ENCODE results near the gene DUSP2.

DUSP2 gene

GRCh38 chr2:96108151-96108540, 37.1 kb downstream of the DUSP2 start:
- no peaks in the 10 kb centered on the region for H3F3A ChIP-seq (ENCODE audit: insufficient read depth, low read length)
- DNase-seq = no peak
- no peak overlapping the region for H3K27ac ChIP-seq (ENCODE audit: low read length)
- H2AFZ ChIP-seq (ENCODE audit: low read length) = no peak overlapping the region
- H4K20me1 ChIP-seq (ENCODE audit: insufficient read depth, low read length) = no peaks in the 10 kb centered on the region
- TF ChIP-seq CTCF (IDR thresholded peaks at IDR 0.05; ENCODE audit: low read length) (no peak), EZH2phosphoT487 (IDR thresholded peaks at IDR 0.05; ENCODE audit: low read length) (no peak), EZH2 (optimal IDR thresholded peaks at IDR 0.05; ENCODE audit: low read depth, low read length) (no peak)
- H3K36me3 ChIP-seq (replicated peaks; ENCODE audit: insufficient read depth, low read length) = no peaks in the 10 kb centered on the region
- H3K9me2 ChIP-seq (replicated peaks; ENCODE audit: insufficient read depth, low read length) = no peaks in the 10 kb centered on the region
- no peak overlapping the region for H3K4me3 ChIP-seq (ENCODE audit: low read length)
- H3K9me3 ChIP-seq (replicated peaks; ENCODE audit: insufficient read depth, low read length) = no peaks in the 10 kb centered on the region
- H3K9ac ChIP-seq (ENCODE audit: low read length) = no peak overlapping the region
- H3K79me2 ChIP-seq (ENCODE audit: low read length) = no peaks in the 10 kb centered on the region
- H3K4me2 ChIP-seq (ENCODE audit: low read depth, low read length) = no peak overlapping the region
- peaks cover 17% of the 10 kb centered on the region for H3K27me3 ChIP-seq (replicated peaks; ENCODE audit: insufficient read depth, low read length)
- no peaks in the 10 kb centered on the region for H3K4me1 ChIP-seq (ENCODE audit: low read length)

- no peak overlapping the region for H3K9ac ChIP-seq (ENCODE audit: low read length)
- peaks cover 17% of the 10 kb centered on the region for H3K27me3 ChIP-seq (replicated peaks; ENCODE audit: insufficient read depth, low read length)
- H3K27ac ChIP-seq (ENCODE audit: low read length) = no peak overlapping the region
- no peaks in the 10 kb centered on the region for H3K79me2 ChIP-seq (ENCODE audit: low read length)
- TF ChIP-seq EZH2 (optimal IDR thresholded peaks at IDR 0.05; ENCODE audit: low read depth, low read length) (no peak), CTCF (IDR thresholded peaks at IDR 0.05; ENCODE audit: low read length) (no peak), EZH2phosphoT487 (IDR thresholded peaks at IDR 0.05; ENCODE audit: low read length) (no peak)
- no peak overlapping the region for H3K4me2 ChIP-seq (ENCODE audit: low read depth, low read length)
- H2AFZ ChIP-seq (ENCODE audit: low read length) = no peak overlapping the region
- H3K9me2 ChIP-seq (replicated peaks; ENCODE audit: insufficient read depth, low read length) = no peaks in the 10 kb centered on the region
- H3K4me3 ChIP-seq (ENCODE audit: low read length) = no peak overlapping the region
- no peaks in the 10 kb centered on the region for H4K20me1 ChIP-seq (ENCODE audit: insufficient read depth, low read length)
- no peaks in the 10 kb centered on the region for H3K4me1 ChIP-seq (ENCODE audit: low read length)
- no peaks in the 10 kb centered on the region for H3F3A ChIP-seq (ENCODE audit: insufficient read depth, low read length)
- no peak for DNase-seq
- H3K9me3 ChIP-seq (replicated peaks; ENCODE audit: insufficient read depth, low read length) = no peaks in the 10 kb centered on the region
- H3K36me3 ChIP-seq (replicated peaks; ENCODE audit: insufficient read depth, low read length) = no peaks in the 10 kb centered on the region
These were observed 37.6 kb downstream of the DUSP2 start for GRCh38 chr2:96107708-96108065.

- Histone ChIP-seq H3K9me3 (replicated peaks; ENCODE audit: insufficient read depth, low read length) (no peaks in the 10 kb centered on the region), H3K36me3 (replicated peaks; ENCODE audit: insufficient read depth, low read length) (no peaks in the 10 kb centered on the region), H3K27ac (ENCODE audit: low read length) (no peak overlapping the region), H3K27me3 (replicated peaks; ENCODE audit: insufficient read depth, low read length) (peaks cover 17% of the 10 kb centered on the region), H3K9me2 (replicated peaks; ENCODE audit: insufficient read depth, low read length) (no peaks in the 10 kb centered on the region), H3K4me1 (ENCODE audit: low read length) (no peaks in the 10 kb centered on the region), H3K4me3 (ENCODE audit: low read length) (no peak overlapping the region), H3K4me2 (ENCODE audit: low read depth, low read length) (no peak overlapping the region), H3F3A (ENCODE audit: insufficient read depth, low read length) (no peaks in the 10 kb centered on the region), H2AFZ (ENCODE audit: low read length) (no peak overlapping the region), H3K79me2 (ENCODE audit: low read length) (no peaks in the 10 kb centered on the region), H4K20me1 (ENCODE audit: insufficient read depth, low read length) (no peaks in the 10 kb centered on the region), H3K9ac (ENCODE audit: low read length) (no peak overlapping the region)
- TF ChIP-seq EZH2 (optimal IDR thresholded peaks at IDR 0.05; ENCODE audit: low read depth, low read length) (no peak), CTCF (IDR thresholded peaks at IDR 0.05; ENCODE audit: low read length) (no peak), EZH2phosphoT487 (IDR thresholded peaks at IDR 0.05; ENCODE audit: low read length) (no peak)
- DNase-seq = no peak
These were observed 38.1 kb downstream of the DUSP2 start for GRCh38 chr2:96106991-96107707.
